Mammary epithelial cell (primary cell): Measurements from ENCODE around the gene SEPTIN1.

Source experiments
- CTCF ChIP-seq, 2 donors: IDR thresholded peaks in 1 of 2; conservative IDR thresholded peaks in 1 of 2; 2 replicates each; pipeline ENCODE4 v1.5.1; 2011 to 2012; ENCODE audit warnings: inconsistent platforms in 2 of 2, low read length in 2 of 2, mild to moderate bottlenecking in 2 of 2, control low read depth in 1 of 2, low read depth in 1 of 2; ENCODE audit not compliant: insufficient read depth in 1 of 2; ENCODE audit errors: extremely low read depth in 1 of 2
- EZH2 ChIP-seq: IDR thresholded peaks from 2 replicates; pipeline ENCODE4 v1.6.1; 2012; ENCODE audit warnings: low read length, inconsistent platforms, borderline replicate concordance

- TF ChIP-seq EZH2 (no peak), CTCF (conservative IDR thresholded peaks at IDR 0.05 in 1 of 2, IDR thresholded peaks at IDR 0.05 in 1 of 2; ENCODE audit: extremely low read depth in 1 of 2, insufficient read depth in 1 of 2, low read depth in 1 of 2, low read length in 2 of 2) (no peak)
Observed at GRCh38 chr16:30346286-30346685, 36.1 kb downstream of the SEPTIN1 start.
